ENCODE data around the gene NEGR1. TPM values are rescaled to one million over a fixed set of nuclear protein-coding genes. Genes with fewer than 3 reads are reported as not detected.

The NEGR1 gene
- total RNA-seq, 2 experiments from 2014 or later, result not detected

DNA sequence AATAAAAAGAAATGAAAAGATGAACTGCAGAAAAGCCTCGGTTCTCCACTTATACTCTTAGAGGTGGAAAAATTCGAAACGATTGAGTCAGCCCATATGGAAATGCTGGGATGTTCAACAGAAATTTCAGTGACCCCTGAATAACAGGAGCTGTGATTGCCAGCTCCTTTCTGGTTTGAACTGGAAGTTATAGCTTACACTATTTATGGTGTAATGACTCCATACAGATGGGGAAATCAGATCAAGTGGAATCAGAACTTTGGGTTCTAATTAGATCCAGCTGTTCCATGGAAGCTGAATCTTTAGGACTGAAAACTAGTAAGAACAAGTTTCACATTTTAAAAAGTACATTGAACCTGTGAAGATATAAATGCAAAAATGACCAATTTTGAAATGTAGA, 632.2 kb downstream of the NEGR1 start:
- H3K36me3 Mint-ChIP-seq, result no peaks in the 10 kb centered on the region
- no peak overlapping the region for H3K4me3 Mint-ChIP-seq
- H3K27ac Mint-ChIP-seq, result no peak overlapping the region
- no peaks in the 10 kb centered on the region for H3K9me3 Mint-ChIP-seq
- DNase-seq, result no peak
- H3K27me3 Mint-ChIP-seq, result no peaks in the 10 kb centered on the region
- no peaks in the 10 kb centered on the region for H3K4me1 Mint-ChIP-seq

GRCh38 chr1:71649608-71650007, 632.7 kb downstream of the NEGR1 start:
- no peaks in the 10 kb centered on the region for H3K27me3 Mint-ChIP-seq
- no peaks in the 10 kb centered on the region for H3K9me3 Mint-ChIP-seq
- no peak overlapping the region for H3K4me3 Mint-ChIP-seq
- no peak for DNase-seq
- no peaks in the 10 kb centered on the region for H3K36me3 Mint-ChIP-seq
- no peak overlapping the region for H3K27ac Mint-ChIP-seq
- H3K4me1 Mint-ChIP-seq, result no peaks in the 10 kb centered on the region

- no peaks in the 10 kb centered on the region for H3K9me3 Mint-ChIP-seq
- no peaks in the 10 kb centered on the region for H3K36me3 Mint-ChIP-seq
- DNase-seq, result no peak
- H3K27me3 Mint-ChIP-seq, result no peaks in the 10 kb centered on the region
- H3K4me1 Mint-ChIP-seq, result no peaks in the 10 kb centered on the region
- H3K4me3 Mint-ChIP-seq, result no peak overlapping the region
- no peak overlapping the region for H3K27ac Mint-ChIP-seq
Measured at GRCh38 chr1:71647513-71648300, 634.6 kb downstream of the NEGR1 start.

DNA sequence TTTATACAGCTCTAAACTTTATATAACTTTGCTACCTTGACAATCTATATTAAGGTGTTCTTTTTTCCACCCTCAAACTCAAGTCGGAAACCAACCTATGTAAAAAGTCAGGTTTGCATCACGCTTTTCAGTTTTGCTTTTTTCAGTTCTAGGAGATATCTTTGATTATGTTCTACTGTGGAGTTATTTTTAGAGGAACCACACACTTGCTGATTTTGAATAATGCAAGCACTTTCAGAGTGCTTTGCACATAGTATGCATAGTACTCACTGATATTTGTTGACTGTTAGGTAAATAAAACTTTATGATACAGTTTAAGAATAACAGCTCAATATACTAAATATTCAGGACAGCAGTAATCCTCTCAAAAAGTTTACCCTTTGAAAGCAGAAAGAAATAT, 637.3 kb downstream of the NEGR1 start:
- Mint-ChIP-seq H3K9me3 (no peaks in the 10 kb centered on the region), H3K27me3 (no peaks in the 10 kb centered on the region), H3K4me3 (no peak overlapping the region), H3K4me1 (no peaks in the 10 kb centered on the region), H3K36me3 (no peaks in the 10 kb centered on the region), H3K27ac (no peak overlapping the region)
- no peak for DNase-seq

GRCh38 chr1:71641903-71642302, 640.4 kb downstream of the NEGR1 start:
- Mint-ChIP-seq H3K4me3 (no peak overlapping the region), H3K4me1 (no peaks in the 10 kb centered on the region), H3K9me3 (no peaks in the 10 kb centered on the region), H3K36me3 (no peaks in the 10 kb centered on the region), H3K27ac (no peak overlapping the region), H3K27me3 (no peaks in the 10 kb centered on the region)
- no peak for DNase-seq

- no peaks in the 10 kb centered on the region for H3K9me3 Mint-ChIP-seq
- H3K27me3 Mint-ChIP-seq, result no peaks in the 10 kb centered on the region
- H3K36me3 Mint-ChIP-seq, result no peaks in the 10 kb centered on the region
- H3K27ac Mint-ChIP-seq, result no peak overlapping the region
- H3K4me3 Mint-ChIP-seq, result no peak overlapping the region
- DNase-seq, result no peak
- H3K4me1 Mint-ChIP-seq, result no peaks in the 10 kb centered on the region
Measured at GRCh38 chr1:71640998-71641397, 641.3 kb downstream of the NEGR1 start.

DNA sequence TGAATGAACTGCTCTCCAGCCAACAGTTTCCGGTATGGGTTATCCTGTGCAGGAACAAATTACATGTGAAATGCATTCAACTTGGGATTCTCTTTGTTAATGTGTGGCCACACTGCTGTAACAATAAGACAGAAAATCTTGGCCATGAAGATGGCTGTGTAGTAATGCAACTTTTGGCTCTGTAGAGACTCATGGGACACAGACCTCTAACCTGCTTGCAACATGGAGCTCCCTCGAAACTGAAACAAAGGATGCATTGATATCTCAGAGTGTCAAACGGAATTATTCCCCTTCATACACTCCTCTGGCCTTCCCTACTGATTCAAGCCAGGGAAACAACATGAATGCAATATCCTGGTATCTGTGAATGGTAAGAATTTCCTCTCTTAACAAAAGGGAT, 642.2 kb downstream of the NEGR1 start:
- Mint-ChIP-seq H3K27me3 (no peaks in the 10 kb centered on the region), H3K27ac (no peak overlapping the region), H3K4me3 (no peak overlapping the region), H3K36me3 (no peaks in the 10 kb centered on the region), H3K4me1 (no peaks in the 10 kb centered on the region), H3K9me3 (no peaks in the 10 kb centered on the region)
- DNase-seq, result no peak

DNA sequence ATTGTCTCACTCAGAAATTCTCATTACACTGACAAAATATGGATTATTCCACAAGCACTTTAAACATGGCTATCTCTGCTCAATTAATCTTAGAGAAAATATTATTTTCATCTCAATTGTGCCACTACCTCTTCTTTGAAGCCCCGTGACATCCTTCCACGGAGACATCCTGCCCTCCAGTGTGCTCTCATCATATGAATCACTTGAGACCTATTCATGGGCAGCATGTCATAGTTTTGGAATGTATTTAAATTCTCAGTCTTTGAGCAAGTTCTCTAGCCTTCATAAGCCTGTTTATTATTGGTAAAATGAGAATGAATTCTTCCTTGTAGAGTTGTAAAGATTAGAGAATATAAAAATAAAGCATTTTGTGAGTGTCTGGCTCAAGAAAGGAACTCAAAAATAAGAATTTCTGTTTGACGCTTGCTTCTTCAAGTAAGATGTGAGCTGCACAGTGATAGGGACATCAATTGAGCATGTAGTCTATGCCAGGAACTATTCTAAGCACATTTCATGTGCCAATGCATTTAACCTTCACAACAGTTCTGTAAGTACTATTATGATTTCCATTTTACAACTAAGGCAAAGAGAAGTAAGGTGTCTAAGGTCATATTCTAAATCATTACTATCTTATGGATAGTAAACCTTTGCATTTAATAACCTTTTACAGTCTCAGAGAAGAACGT, 644.1 kb downstream of the NEGR1 start:
- H3K9me3 Mint-ChIP-seq, result no peaks in the 10 kb centered on the region
- DNase-seq, result no peak
- no peaks in the 10 kb centered on the region for H3K36me3 Mint-ChIP-seq
- H3K4me1 Mint-ChIP-seq, result no peaks in the 10 kb centered on the region
- no peak overlapping the region for H3K27ac Mint-ChIP-seq
- H3K27me3 Mint-ChIP-seq, result no peaks in the 10 kb centered on the region
- no peak overlapping the region for H3K4me3 Mint-ChIP-seq

DNA sequence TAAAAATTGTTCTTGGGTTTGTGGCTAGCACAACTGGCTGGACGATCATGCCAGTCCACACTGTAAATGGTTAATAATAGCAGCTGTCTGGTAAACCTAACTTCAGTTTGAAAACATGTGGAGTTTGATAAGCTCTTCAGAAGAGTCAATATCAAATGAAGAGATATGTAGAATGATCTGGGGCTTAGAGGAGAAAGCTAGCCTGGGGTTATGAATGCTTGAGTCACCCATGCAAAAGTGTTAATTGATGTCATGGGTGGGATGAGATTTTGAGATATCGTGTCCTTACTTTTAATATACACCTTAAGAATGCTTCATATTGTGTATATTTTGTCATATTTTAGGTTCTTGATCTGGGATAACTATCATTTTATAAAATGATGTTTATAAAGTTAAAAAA, 646.8 kb downstream of the NEGR1 start:
- H3K36me3 Mint-ChIP-seq, result no peaks in the 10 kb centered on the region
- H3K4me3 Mint-ChIP-seq, result no peak overlapping the region
- H3K27ac Mint-ChIP-seq, result no peak overlapping the region
- no peak for DNase-seq
- no peaks in the 10 kb centered on the region for H3K27me3 Mint-ChIP-seq
- H3K4me1 Mint-ChIP-seq, result no peaks in the 10 kb centered on the region
- no peaks in the 10 kb centered on the region for H3K9me3 Mint-ChIP-seq

DNA sequence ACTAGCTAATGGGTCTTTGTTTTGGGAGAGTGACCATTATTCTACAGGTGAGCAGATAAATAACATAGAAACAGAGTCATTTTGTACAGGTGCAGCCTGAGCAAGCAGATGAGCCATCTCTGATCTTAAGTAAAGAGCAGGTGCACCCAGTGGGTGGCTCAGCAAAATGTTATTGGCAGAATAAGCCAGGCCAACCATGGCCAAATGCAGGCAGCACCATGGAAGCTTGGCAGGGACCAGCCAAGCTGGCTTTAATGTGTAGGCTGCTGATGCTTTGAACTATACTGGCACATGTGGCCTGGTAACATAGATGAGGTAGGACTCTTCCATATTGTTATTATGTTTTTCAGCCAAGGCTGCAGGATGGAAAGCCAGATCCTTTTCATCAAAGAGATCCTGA, 648.2 kb downstream of the NEGR1 start:
- Mint-ChIP-seq H3K27ac (no peak overlapping the region), H3K27me3 (no peaks in the 10 kb centered on the region), H3K4me3 (no peak overlapping the region), H3K9me3 (no peaks in the 10 kb centered on the region), H3K36me3 (no peaks in the 10 kb centered on the region), H3K4me1 (no peaks in the 10 kb centered on the region)
- no peak for DNase-seq

DNA sequence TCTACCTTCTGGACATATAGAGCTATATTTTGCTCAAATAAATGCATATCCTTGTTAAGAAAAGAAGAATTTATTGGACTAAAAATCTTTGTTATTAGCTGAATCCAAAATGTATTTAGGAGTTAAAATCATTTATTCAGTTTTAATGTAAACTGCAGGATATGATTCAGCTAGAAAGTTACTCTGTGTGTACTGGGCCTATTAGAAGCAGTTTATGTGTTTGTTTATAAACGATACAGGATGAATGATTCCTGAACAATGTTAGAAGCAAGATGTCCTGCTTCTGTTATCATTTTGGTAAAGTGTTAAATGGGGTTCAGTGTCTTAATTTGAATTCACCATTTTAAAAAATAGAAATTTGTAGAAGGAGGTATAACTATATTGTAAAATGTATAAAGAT, 652.3 kb downstream of the NEGR1 start:
- no peaks in the 10 kb centered on the region for H3K36me3 Mint-ChIP-seq

GRCh38 chr1:71625004-71625403, 657.3 kb downstream of the NEGR1 start:
- Mint-ChIP-seq H3K27ac (no peak overlapping the region), H3K4me3 (no peak overlapping the region), H3K4me1 (no peaks in the 10 kb centered on the region), H3K27me3 (no peaks in the 10 kb centered on the region), H3K9me3 (peaks cover under 1% of the 10 kb centered on the region), H3K36me3 (no peaks in the 10 kb centered on the region)
- no peak for DNase-seq

More for the DNA sequence above, 652.3 kb downstream of the NEGR1 start:
- H3K27ac Mint-ChIP-seq, result no peak overlapping the region
- no peaks in the 10 kb centered on the region for H3K9me3 Mint-ChIP-seq
- no peaks in the 10 kb centered on the region for H3K27me3 Mint-ChIP-seq
- no peak overlapping the region for H3K4me3 Mint-ChIP-seq
- no peaks in the 10 kb centered on the region for H3K4me1 Mint-ChIP-seq
- no peak for DNase-seq

DNA sequence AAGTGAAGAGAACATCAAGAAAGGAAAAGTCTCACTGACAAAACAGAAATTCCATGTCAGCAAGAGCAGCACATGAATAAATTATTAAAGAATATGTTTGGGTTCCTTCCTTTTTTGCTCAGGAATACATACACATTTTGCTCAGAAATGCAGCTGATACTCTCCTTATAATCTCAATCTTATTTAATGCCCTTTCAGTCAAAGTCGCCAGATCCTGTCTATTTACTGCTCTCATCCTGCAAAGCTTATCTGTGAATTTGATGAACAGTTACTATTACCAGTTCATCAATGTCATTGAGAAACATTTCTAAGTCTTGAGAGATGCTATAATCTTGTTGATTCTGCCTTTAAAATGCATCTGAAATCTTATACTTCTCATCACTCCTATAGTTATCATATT, 658.5 kb downstream of the NEGR1 start:
- Mint-ChIP-seq H3K27me3 (no peaks in the 10 kb centered on the region), H3K9me3 (peaks cover 1% of the 10 kb centered on the region), H3K4me3 (no peak overlapping the region), H3K36me3 (no peaks in the 10 kb centered on the region), H3K4me1 (no peaks in the 10 kb centered on the region), H3K27ac (no peak overlapping the region)
- DNase-seq, result no peak

DNA sequence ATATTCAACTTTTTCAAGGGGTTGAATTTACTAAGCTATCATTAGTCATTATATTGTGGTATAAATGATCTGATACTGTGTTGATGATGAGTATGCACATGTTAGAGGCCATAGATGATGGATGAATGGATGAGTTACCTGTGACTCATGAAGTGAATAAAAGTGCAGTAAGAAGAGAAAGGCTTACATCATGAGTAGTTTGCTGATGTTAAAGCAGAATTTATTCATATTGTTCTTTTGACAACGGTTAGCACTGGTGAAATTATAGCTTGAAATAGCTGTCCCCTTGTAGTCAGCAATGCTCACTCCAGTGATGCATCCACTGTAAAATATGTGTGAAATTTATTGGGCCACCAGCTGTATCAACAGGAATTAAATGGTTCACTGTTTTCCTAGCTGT, 660.6 kb downstream of the NEGR1 start:
- H3K4me3 Mint-ChIP-seq, result no peak overlapping the region
- no peak for DNase-seq
- no peak overlapping the region for H3K27ac Mint-ChIP-seq
- peaks cover 1% of the 10 kb centered on the region for H3K9me3 Mint-ChIP-seq
- H3K36me3 Mint-ChIP-seq, result no peaks in the 10 kb centered on the region
- no peaks in the 10 kb centered on the region for H3K4me1 Mint-ChIP-seq
- no peaks in the 10 kb centered on the region for H3K27me3 Mint-ChIP-seq

DNA sequence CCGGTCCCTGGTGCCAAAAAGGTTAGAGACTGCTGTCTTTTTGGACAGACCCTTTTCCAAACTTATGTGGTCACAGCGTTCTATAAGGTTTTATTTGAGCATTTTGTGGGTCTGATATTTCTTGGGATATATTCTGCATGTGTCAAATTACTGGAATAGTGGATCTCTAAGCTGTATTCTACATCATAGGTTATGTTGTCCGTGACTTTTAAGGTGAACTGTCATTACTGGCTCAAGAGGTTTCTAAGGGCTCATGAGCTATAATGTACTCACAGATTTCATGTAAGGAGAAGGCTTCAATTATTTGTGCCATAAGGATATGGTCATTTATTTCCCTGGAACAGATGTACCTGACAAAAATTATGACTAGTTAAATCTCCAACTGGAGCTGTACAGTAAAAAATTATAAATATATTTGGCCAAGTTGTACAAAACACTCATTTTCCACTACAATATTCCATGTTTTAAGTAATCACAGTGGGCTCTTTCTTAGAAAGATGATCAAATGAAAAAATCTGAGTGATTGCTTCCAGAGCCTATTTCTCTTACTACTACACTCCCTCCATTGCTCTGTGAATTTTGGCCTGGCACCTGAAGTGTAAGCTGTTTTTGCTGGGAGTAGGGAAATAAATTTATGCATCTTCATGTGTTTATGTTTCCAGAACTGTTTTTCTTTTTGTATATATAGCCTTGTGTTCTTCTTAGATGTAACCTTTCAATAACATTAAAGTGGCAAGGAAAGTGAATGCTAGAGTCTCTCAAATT, 663.4 kb downstream of the NEGR1 start:
- Mint-ChIP-seq H3K27ac (no peak overlapping the region), H3K4me3 (no peak overlapping the region), H3K36me3 (no peaks in the 10 kb centered on the region), H3K4me1 (no peaks in the 10 kb centered on the region), H3K9me3 (peaks cover 1% of the 10 kb centered on the region), H3K27me3 (no peaks in the 10 kb centered on the region)
- no peak for DNase-seq
